ENCODE measurements around the gene SYT10. TPM values are rescaled to one million over a fixed set of nuclear protein-coding genes. Genes with fewer than 3 reads are reported as not detected.

The SYT10 gene
- total RNA-seq: not detected in 2 replicates

GRCh38 chr12:33439587-33440011 is at the start of gene SYT10:
Gene SYT10 (minus strand): TSS chr12:33439819. CDS start chr12:33439522, 297 bp downstream.

Measured in placental epithelial cell (primary cell).